CD4-positive, alpha-beta memory T cell (primary cell): ENCODE measurements around the gene PANK4. TPM values are rescaled to one million over a fixed set of nuclear protein-coding genes. Genes with fewer than 3 reads are reported as not detected.

Experiments
- CTCF ChIA-PET: fragments of 350-600 bp; sonication (Branson Sonifier 250); formaldehyde crosslinking; loops from one replicate; lab custom pipeline; 2021; ENCODE audit warnings: inconsistent platforms; ENCODE audit not compliant: partially characterized antibody; lab: Charles Lee
- POLR2A ChIA-PET: fragments of 350-600 bp; sonication (Branson Sonifier 250); formaldehyde crosslinking; loops from one replicate; lab custom pipeline; 2021; ENCODE audit not compliant: partially characterized antibody; lab: Charles Lee
- DNase-seq, 5 donors: peaks; one replicate each; pipeline versions ENCODE4 v3.0.0 to v3.0.0-alpha.2; 2020 to 2022; ENCODE audit warnings: mixed read lengths in 1 of 5
- H3K27ac ChIP-seq: one replicate; pipeline ENCODE4 v1.7.0; 2013; ENCODE audit warnings: low read depth, low read length
- H3K27me3 ChIP-seq: 2 replicates; pipeline ENCODE4 v1.7.0; 2013; ENCODE audit warnings: mild to moderate bottlenecking, low read length, moderate library complexity; ENCODE audit not compliant: insufficient read depth
- H3K36me3 ChIP-seq: 2 replicates; pipeline ENCODE4 v1.7.0; 2013; ENCODE audit warnings: mild to moderate bottlenecking, low read length, moderate library complexity; ENCODE audit not compliant: insufficient read depth
- H3K4me1 ChIP-seq: 2 replicates; pipeline ENCODE4 v1.7.0; 2013; ENCODE audit warnings: mild to moderate bottlenecking, low read length, moderate library complexity; ENCODE audit not compliant: insufficient read depth
- H3K4me3 ChIP-seq, 2 donors: one replicate each; pipeline ENCODE4 v1.7.0; 2013; ENCODE audit warnings: low read length in 2 of 2, mild to moderate bottlenecking in 1 of 2
- H3K9me3 ChIP-seq, 2 donors: one replicate each; pipeline ENCODE4 v1.7.0; 2013; ENCODE audit warnings: low read length in 2 of 2, control low read depth in 1 of 2; ENCODE audit not compliant: control insufficient read depth in 1 of 2
- H3K27ac Mint-ChIP-seq, 7 donors: one replicate each; pipeline ENCODE4 v1.8.0; 2020 to 2021; ENCODE audit warnings: mixed read lengths in 7 of 7, mild to moderate bottlenecking in 6 of 7, inconsistent platforms in 3 of 7, moderate library complexity in 3 of 7
- H3K27me3 Mint-ChIP-seq, 2 donors: one replicate each; pipeline ENCODE4 v1.8.0; 2020 to 2021; ENCODE audit warnings: mixed read lengths in 2 of 2
- H3K36me3 Mint-ChIP-seq, 2 donors: one replicate each; pipeline ENCODE4 v1.8.0; 2020 to 2021; ENCODE audit warnings: mixed read lengths in 2 of 2, inconsistent platforms in 1 of 2, mild to moderate bottlenecking in 1 of 2
- H3K4me1 Mint-ChIP-seq, 4 donors: one replicate each; pipeline ENCODE4 v1.8.0; 2020 to 2021; ENCODE audit warnings: mixed read lengths in 4 of 4, mild to moderate bottlenecking in 1 of 4
- H3K4me3 Mint-ChIP-seq, 8 donors: one replicate each; pipeline ENCODE4 v1.8.0; 2020 to 2021; ENCODE audit warnings: mixed read lengths in 8 of 8, mild to moderate bottlenecking in 7 of 8, moderate library complexity in 6 of 8, inconsistent platforms in 3 of 8
- H3K9me3 Mint-ChIP-seq, 8 donors: one replicate each; pipeline ENCODE4 v1.8.0; 2020 to 2021; ENCODE audit warnings: mixed read lengths in 8 of 8, mild to moderate bottlenecking in 5 of 8, inconsistent platforms in 3 of 8, moderate library complexity in 1 of 8
- intact Hi-C: fragments of 100-400 bp; cut with micrococcal nuclease; formaldehyde crosslinking; loops from one replicate; pipeline ENCODE4 v1.15.1; 2023
- polyA plus RNA-seq, 2 donors: library from polyadenylated mRNA; unstranded; fragments of 300-500 nt; fragmentation: Illumina TruSeq; gene quantifications; one replicate each; pipeline ENCODE4 v1.2.3, GENCODE V29; 2021
- total RNA-seq, 2 experiments: library from RNA; stranded (reverse); gene quantifications; one replicate each; pipeline ENCODE4 v1.2.3, GENCODE V29; 2021

Gene PANK4
- total and polyA plus RNA-seq, 4 experiments from 2014 or later, result 10.6 to 93.7 (median 56.6) TPM

- no peaks in the 10 kb centered on the region for H3K9me3 Mint-ChIP-seq
- Histone ChIP-seq H3K4me1 (peaks cover 11% of the 10 kb centered on the region), H3K4me3 (no peak overlapping the region), H3K9me3 (no peaks in the 10 kb centered on the region), H3K27me3 (no peaks in the 10 kb centered on the region), H3K27ac (no peak overlapping the region), H3K36me3 (peaks cover 29% of the 10 kb centered on the region)
- no peaks in the 10 kb centered on the region for H3K27me3 Mint-ChIP-seq
- ChIA-PET CTCF (interaction anchor here (2.5 kb wide), 1 partner anchor 14 kb away, joined by 16 read pairs; no protein-coding TSS in a partner anchor), POLR2A (interaction anchor here (2.2 to 11.5 kb wide), 4 partner anchors 14 to 21 kb away, joined by 13 to 145 read pairs (median 36); no protein-coding TSS in a partner anchor)
- H3K4me1 Mint-ChIP-seq, result peaks cover 0 to 14% (median 7%) of the 10 kb centered on the region in 4 donors
- H3K27ac Mint-ChIP-seq, result no peak overlapping the region
- no peak overlapping the region for H3K4me3 Mint-ChIP-seq
- no peak for DNase-seq
- peaks cover 4 to 28% of the 10 kb centered on the region in 2 donors for H3K36me3 Mint-ChIP-seq
- intact Hi-C loops, result no loop called here
Measured at GRCh38 chr1:2563205-2563604, 36.8 kb upstream of the PANK4 start.

GRCh38 chr1:2561898-2562895 is 35.8 kb upstream of the PANK4 start:
- Mint-ChIP-seq H3K4me3 (no peak overlapping the region), H3K27me3 (no peaks in the 10 kb centered on the region), H3K4me1 (peaks cover 0 to 23% (median 10%) of the 10 kb centered on the region in 4 donors), H3K9me3 (no peaks in the 10 kb centered on the region), H3K27ac (peak overlapping the region in 2 of 7 donors; percentile 35 to 40), H3K36me3 (peaks cover 4 to 28% of the 10 kb centered on the region in 2 donors)
- no peak for DNase-seq
- Histone ChIP-seq H3K27me3 (no peaks in the 10 kb centered on the region), H3K9me3 (no peaks in the 10 kb centered on the region), H3K36me3 (peaks cover 33% of the 10 kb centered on the region), H3K4me1 (peaks cover 21% of the 10 kb centered on the region), H3K4me3 (no peak overlapping the region), H3K27ac (peak overlapping the region; percentile 15)
- intact Hi-C loops, result no loop called here
- ChIA-PET CTCF (interaction anchor here (1.0 to 3.1 kb wide), 11 partner anchors 9 to 147 kb away, joined by 3 to 24 read pairs (median 5); partner anchors contain the start of gene PRXL2B), POLR2A (interaction anchor here (0.9 to 11.5 kb wide), 9 partner anchors 10 to 149 kb away, joined by 3 to 145 read pairs (median 8); partner anchors contain the start of gene PANK4)

- CTCF ChIA-PET, result interaction anchor here (1.0 to 3.1 kb wide), 11 partner anchors 10 to 146 kb away, joined by 3 to 24 read pairs (median 5); partner anchors contain the start of gene PRXL2B
- peaks cover 4 to 32% of the 10 kb centered on the region in 2 donors for H3K36me3 Mint-ChIP-seq
- peak overlapping the region in 4 of 8 donors; percentile 26 to 57 (median 46) for H3K4me3 Mint-ChIP-seq
Measured at GRCh38 chr1:2561446-2561845, 35.0 kb upstream of the PANK4 start.

GRCh38 chr1:2560299-2561073 is 34.1 kb upstream of the PANK4 start:
- peaks cover 29% of the 10 kb centered on the region for H3K4me1 ChIP-seq
- Mint-ChIP-seq H3K36me3 (peaks cover 4 to 40% of the 10 kb centered on the region in 2 donors), H3K9me3 (no peaks in the 10 kb centered on the region), H3K27ac (peak overlapping the region in 1 of 7 donors; percentile 62), H3K27me3 (no peaks in the 10 kb centered on the region), H3K4me1 (peaks cover 4 to 32% (median 20%) of the 10 kb centered on the region in 4 donors), H3K4me3 (no peak overlapping the region)
- no peak overlapping the region for H3K27ac ChIP-seq
- no peak overlapping the region for H3K4me3 ChIP-seq
- ChIA-PET POLR2A (interaction anchor here (0.9 to 11.5 kb wide), 9 partner anchors 12 to 332 kb away, joined by 3 to 145 read pairs (median 8); partner anchors contain the start of gene PANK4), CTCF (interaction anchor here (1.1 to 3.1 kb wide), 8 partner anchors 11 to 145 kb away, joined by 4 to 24 read pairs (median 5); partner anchors contain the start of gene PRXL2B)
- H3K36me3 ChIP-seq, result peaks cover 33% of the 10 kb centered on the region
- intact Hi-C loops, result no loop called here
- H3K27me3 ChIP-seq, result no peaks in the 10 kb centered on the region
- DNase-seq, result no peak
- no peaks in the 10 kb centered on the region for H3K9me3 ChIP-seq

More at GRCh38 chr1:2561446-2561845, 35.0 kb upstream of the PANK4 start:
- Histone ChIP-seq H3K27ac (no peak overlapping the region), H3K36me3 (peaks cover 33% of the 10 kb centered on the region), H3K4me1 (peaks cover 24% of the 10 kb centered on the region), H3K4me3 (no peak overlapping the region), H3K9me3 (no peaks in the 10 kb centered on the region), H3K27me3 (no peaks in the 10 kb centered on the region)
- intact Hi-C loops, result no loop called here
- Mint-ChIP-seq H3K4me1 (peaks cover under 1 to 25% (median 13%) of the 10 kb centered on the region in 4 donors), H3K27me3 (no peaks in the 10 kb centered on the region), H3K27ac (peak overlapping the region; percentile 26 to 92 (median 58)), H3K9me3 (no peaks in the 10 kb centered on the region)
- DNase-seq, result no peak
- POLR2A ChIA-PET, result interaction anchor here (0.9 to 11.5 kb wide), 11 partner anchors 11 to 333 kb away, joined by 3 to 145 read pairs (median 8); partner anchors contain the start of gene PANK4

- ChIA-PET POLR2A (interaction anchor here (3.7 to 11.5 kb wide), 5 partner anchors 11 to 25 kb away, joined by 13 to 180 read pairs (median 108); partner anchors contain the start of gene PRXL2B), CTCF (interaction anchor here (1.2 to 3.1 kb wide), 2 partner anchors 25 to 365 kb away, joined by 3 to 24 read pairs; partner anchors contain the start of genes FAAP20 and PRXL2B)
- Histone ChIP-seq H3K9me3 (no peaks in the 10 kb centered on the region), H3K4me1 (peaks cover 37% of the 10 kb centered on the region), H3K4me3 (no peak overlapping the region), H3K27me3 (no peaks in the 10 kb centered on the region), H3K27ac (no peak overlapping the region), H3K36me3 (peaks cover 33% of the 10 kb centered on the region)
- Mint-ChIP-seq H3K36me3 (peaks cover 4 to 40% of the 10 kb centered on the region in 2 donors), H3K27me3 (no peaks in the 10 kb centered on the region), H3K27ac (peak overlapping the region in 2 of 7 donors; percentile 41 to 62), H3K4me3 (no peak overlapping the region), H3K9me3 (no peaks in the 10 kb centered on the region), H3K4me1 (peaks cover 7 to 37% (median 25%) of the 10 kb centered on the region in 4 donors)
- intact Hi-C loops, result no loop called here
- no peak for DNase-seq
Measured at GRCh38 chr1:2559509-2560298, 33.3 kb upstream of the PANK4 start.

- peaks cover 33% of the 10 kb centered on the region for H3K36me3 ChIP-seq
- peaks cover 43% of the 10 kb centered on the region for H3K4me1 ChIP-seq
- ChIA-PET CTCF (interaction anchor here (1.2 kb wide), 1 partner anchor 364 kb away, joined by 3 read pairs; the partner anchor contains the start of gene FAAP20), POLR2A (interaction anchor here (5.0 to 11.5 kb wide), 3 partner anchors 12 to 26 kb away, joined by 108 to 180 read pairs (median 145); partner anchors contain the start of gene PRXL2B)
- no peaks in the 10 kb centered on the region for H3K27me3 Mint-ChIP-seq
- intact Hi-C loops, result no loop called here
- H3K36me3 Mint-ChIP-seq, result peaks cover 4 to 38% of the 10 kb centered on the region in 2 donors
- no peak overlapping the region for H3K27ac ChIP-seq
- H3K9me3 ChIP-seq, result no peaks in the 10 kb centered on the region
- no peaks in the 10 kb centered on the region for H3K9me3 Mint-ChIP-seq
- no peak for DNase-seq
- no peak overlapping the region for H3K4me3 ChIP-seq
- peak overlapping the region in 4 of 7 donors; percentile 52 to 100 (median 88) for H3K27ac Mint-ChIP-seq
- H3K27me3 ChIP-seq, result no peaks in the 10 kb centered on the region
- H3K4me3 Mint-ChIP-seq, result peak overlapping the region in 5 of 8 donors; percentile 55 to 99 (median 68)
- H3K4me1 Mint-ChIP-seq, result peaks cover 9 to 45% (median 30%) of the 10 kb centered on the region in 4 donors
Measured at GRCh38 chr1:2558861-2559260, 32.5 kb upstream of the PANK4 start.
